Measurements from ENCODE around the gene FCSK. TPM values are rescaled to one million over a fixed set of nuclear protein-coding genes. Genes with fewer than 3 reads are reported as not detected.

Gene FCSK
- total and polyA plus RNA-seq, 2 of the 8 experiments (the other 6 are each of a cell fraction or from before 2014, with no cell fraction given): 4.6 to 5.1 TPM

DNA sequence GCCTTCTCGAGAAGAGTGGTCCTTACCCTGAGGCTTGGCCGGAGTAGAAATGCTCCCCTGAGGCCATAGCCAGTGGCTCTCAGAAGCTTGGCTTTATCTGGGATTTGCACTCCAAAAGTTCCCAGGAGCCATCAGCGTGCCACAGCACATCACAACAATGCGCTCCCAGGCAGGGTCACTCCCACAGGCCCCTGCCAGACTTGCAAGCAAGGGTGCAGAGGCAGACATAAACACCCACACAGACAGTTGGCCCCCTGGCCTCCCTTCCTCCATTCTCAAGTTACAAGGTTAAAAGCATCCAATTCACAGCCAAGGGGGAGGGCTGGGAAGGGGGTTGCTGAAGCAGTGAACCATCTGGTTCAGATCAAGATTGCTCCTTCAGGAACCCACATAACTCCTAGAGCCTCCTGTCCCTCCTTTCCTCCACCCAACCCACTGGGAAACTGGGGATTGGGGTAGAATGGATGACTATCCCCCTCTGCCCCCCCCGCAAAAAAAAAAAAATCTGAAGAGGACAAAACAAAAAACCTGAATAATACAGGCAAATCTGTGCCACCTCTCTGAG is 17.3 kb upstream of the FCSK start (continued):
- TF ChIP-seq SP4 (IDR thresholded peaks at IDR 0.05; ENCODE audit: low read length) (no peak), YY1 (IDR thresholded peaks at IDR 0.05; ENCODE audit: low read depth, low read length) (no peak), TBP (IDR thresholded peaks at IDR 0.05; ENCODE audit: low read depth, low read length) (no peak), HDAC2 (IDR thresholded peaks at IDR 0.05; ENCODE audit: borderline replicate concordance in 1 of 2, low read depth in 2 of 2, low read length in 2 of 2) (peak; percentile 61 to 72; a peak in 1 of 4 replicates), SP1 (IDR thresholded peaks at IDR 0.05; ENCODE audit: low read depth, low read length) (peak; percentile 54; the same call in 1 of the 2 replicates), SIX5 (IDR thresholded peaks at IDR 0.05; ENCODE audit: low read depth, low read length) (no peak), RAD21 (IDR thresholded peaks at IDR 0.05 in 1 of 2, conservative IDR thresholded peaks at IDR 0.05 in 1 of 2; ENCODE audit: low read depth in 2 of 2, low read length in 2 of 2) (no peak; a peak in 1 of 4 replicates), RFX5 (IDR thresholded peaks at IDR 0.05; ENCODE audit: borderline replicate concordance, low read depth, low read length) (no peak), SRF (IDR thresholded peaks at IDR 0.05; ENCODE audit: low read depth, low read length) (no peak), KDM5A (IDR thresholded peaks at IDR 0.05; ENCODE audit: low read length) (no peak), SP2 (IDR thresholded peaks at IDR 0.05; ENCODE audit: low read length) (no peak), TAF7 (optimal IDR thresholded peaks at IDR 0.05; ENCODE audit: borderline replicate concordance, low read depth, low read length) (no peak), RNF2 (IDR thresholded peaks at IDR 0.05; ENCODE audit: borderline replicate concordance, low read depth, low read length, missing control alignments, poor library complexity, severe bottlenecking) (no peak), NRF1 (IDR thresholded peaks at IDR 0.05; ENCODE audit: low read depth, low read length) (no peak), ZNF274 (IDR thresholded peaks at IDR 0.05; ENCODE audit: borderline replicate concordance, extremely low read depth, low read length) (no peak), ASH2L (IDR thresholded peaks at IDR 0.05; ENCODE audit: low read length) (no peak), JUN (IDR thresholded peaks at IDR 0.05; ENCODE audit: low read depth, low read length) (no peak), BCL11A (IDR thresholded peaks at IDR 0.05; ENCODE audit: low read depth in 2 of 2, low read length in 2 of 2) (no peak)
- TF ChIP-seq, protein P1, sequence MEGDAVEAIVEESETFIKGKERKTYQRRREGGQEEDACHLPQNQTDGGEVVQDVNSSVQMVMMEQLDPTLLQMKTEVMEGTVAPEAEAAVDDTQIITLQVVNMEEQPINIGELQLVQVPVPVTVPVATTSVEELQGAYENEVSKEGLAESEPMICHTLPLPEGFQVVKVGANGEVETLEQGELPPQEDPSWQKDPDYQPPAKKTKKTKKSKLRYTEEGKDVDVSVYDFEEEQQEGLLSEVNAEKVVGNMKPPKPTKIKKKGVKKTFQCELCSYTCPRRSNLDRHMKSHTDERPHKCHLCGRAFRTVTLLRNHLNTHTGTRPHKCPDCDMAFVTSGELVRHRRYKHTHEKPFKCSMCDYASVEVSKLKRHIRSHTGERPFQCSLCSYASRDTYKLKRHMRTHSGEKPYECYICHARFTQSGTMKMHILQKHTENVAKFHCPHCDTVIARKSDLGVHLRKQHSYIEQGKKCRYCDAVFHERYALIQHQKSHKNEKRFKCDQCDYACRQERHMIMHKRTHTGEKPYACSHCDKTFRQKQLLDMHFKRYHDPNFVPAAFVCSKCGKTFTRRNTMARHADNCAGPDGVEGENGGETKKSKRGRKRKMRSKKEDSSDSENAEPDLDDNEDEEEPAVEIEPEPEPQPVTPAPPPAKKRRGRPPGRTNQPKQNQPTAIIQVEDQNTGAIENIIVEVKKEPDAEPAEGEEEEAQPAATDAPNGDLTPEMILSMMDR (IDR thresholded peaks at IDR 0.05; ENCODE audit: control extremely low read depth in 1 of 3, insufficient read depth in 1 of 3, low read depth in 1 of 3, low read length in 3 of 3): no peak
- TF ChIP-seq, protein P2, sequence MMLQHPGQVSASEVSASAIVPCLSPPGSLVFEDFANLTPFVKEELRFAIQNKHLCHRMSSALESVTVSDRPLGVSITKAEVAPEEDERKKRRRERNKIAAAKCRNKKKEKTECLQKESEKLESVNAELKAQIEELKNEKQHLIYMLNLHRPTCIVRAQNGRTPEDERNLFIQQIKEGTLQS (IDR thresholded peaks at IDR 0.05; ENCODE audit: insufficient read depth, low read depth, low read length): no peak
